GM10266 (cell line): ENCODE data around the gene PACS2.

Source experiments
- DNase-seq: peaks from one replicate; pipeline ENCODE4 v3.0.0; 2012; ENCODE audit errors: extremely low spot score
- TF ChIP-seq, protein P1 (sequence below): IDR thresholded peaks from 2 replicates; pipeline ENCODE4 v1.5.1; 2012; ENCODE audit warnings: mild to moderate bottlenecking, low read depth; ENCODE audit not compliant: control insufficient read depth, insufficient read depth; ENCODE audit errors: missing control alignments

Gene PACS2

DNA sequence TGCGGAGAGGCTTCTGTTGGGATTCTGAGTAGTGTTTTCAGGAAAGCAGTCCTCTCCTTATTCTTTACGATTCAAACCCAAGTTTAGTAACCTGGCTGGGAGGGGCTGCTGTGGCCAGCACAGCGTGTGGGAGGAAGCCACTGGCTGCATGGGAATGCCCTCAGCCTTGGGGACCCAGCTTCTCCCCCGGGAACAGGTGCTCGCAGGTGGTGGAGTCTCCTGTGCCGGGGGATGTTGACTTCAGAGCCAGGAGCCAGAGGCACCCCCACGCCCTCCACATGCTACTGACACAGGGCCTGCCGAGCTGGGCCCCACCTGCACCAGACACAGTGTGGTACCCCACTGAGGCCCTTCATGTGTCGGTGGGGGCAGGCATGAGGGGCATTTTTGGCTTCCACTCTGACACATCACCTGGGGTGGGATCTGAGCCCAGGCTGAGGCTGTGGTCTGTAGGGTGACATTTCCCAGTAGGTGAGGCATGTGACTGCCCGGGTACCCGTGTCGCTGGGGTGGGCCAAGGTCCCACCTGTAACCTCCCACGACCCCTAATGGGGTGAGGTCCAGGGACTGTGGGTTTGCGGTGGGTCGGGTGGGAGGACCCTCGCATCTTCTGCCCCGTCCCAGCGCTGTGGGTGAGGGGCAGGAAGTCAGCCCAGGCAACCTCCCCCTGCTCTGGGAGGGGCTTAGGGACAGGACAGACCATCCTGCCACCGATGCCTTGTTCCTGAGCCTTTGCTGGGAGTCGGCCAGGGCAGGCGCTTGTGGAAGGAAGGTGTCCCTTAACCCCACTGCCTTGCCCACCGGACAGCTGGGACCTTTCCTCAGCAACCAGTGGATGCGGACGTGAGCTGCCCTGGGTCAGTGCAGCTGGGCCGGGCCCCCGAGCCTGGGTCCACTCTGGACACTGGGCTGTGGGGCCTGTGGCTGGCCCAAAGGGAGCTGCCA is 131.6 kb downstream of the PACS2 start:
- TF ChIP-seq, protein P1, sequence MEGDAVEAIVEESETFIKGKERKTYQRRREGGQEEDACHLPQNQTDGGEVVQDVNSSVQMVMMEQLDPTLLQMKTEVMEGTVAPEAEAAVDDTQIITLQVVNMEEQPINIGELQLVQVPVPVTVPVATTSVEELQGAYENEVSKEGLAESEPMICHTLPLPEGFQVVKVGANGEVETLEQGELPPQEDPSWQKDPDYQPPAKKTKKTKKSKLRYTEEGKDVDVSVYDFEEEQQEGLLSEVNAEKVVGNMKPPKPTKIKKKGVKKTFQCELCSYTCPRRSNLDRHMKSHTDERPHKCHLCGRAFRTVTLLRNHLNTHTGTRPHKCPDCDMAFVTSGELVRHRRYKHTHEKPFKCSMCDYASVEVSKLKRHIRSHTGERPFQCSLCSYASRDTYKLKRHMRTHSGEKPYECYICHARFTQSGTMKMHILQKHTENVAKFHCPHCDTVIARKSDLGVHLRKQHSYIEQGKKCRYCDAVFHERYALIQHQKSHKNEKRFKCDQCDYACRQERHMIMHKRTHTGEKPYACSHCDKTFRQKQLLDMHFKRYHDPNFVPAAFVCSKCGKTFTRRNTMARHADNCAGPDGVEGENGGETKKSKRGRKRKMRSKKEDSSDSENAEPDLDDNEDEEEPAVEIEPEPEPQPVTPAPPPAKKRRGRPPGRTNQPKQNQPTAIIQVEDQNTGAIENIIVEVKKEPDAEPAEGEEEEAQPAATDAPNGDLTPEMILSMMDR, result no peak
- DNase-seq, result no peak

DNA sequence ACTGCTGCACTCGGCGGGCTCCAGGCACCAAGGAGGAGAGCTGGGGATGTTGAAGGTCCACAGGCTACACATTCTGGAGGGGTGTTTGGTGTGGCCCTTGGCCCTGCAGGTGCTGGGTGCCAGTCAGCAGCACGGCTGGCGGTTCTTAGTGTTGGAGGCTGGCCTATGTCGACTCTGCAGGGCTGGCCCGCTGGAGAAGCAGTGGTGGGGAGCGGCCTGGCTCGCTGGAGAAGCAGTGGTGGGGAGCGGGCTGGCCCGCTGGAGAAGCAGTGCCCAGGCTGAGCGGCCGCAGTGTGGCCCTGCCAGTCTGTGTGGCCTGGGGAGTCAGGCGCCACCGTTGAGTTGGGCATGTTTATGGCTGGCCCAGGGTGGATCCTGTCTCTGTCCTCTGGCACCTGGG is 132.4 kb downstream of the PACS2 start:
- TF ChIP-seq, protein P1, result no peak
- no peak for DNase-seq
